Liver (tissue), 3 donors: ENCODE results near the gene MPRIP.

Experiments
- CTCF ChIP-seq: fragments of 150-350 bp; IDR thresholded peaks from 2 replicates; pipeline ENCODE4 v1.5.1; 2017; ENCODE audit warnings: improper control_type of control experiment, low read depth, low read length; ENCODE audit not compliant: missing input control
- EGR1 ChIP-seq, 2 donors: IDR thresholded peaks; 2 replicates each; pipeline ENCODE4 v1.6.1; 2016 to 2018; ENCODE audit warnings: antibody characterized with exemption in 2 of 2, low read depth in 2 of 2
- FOXA2 ChIP-seq: IDR thresholded peaks from 2 replicates; pipeline ENCODE4 v1.6.1; 2016; ENCODE audit warnings: antibody characterized with exemption
- GABPA ChIP-seq, 2 donors: IDR thresholded peaks in 1 of 2; conservative IDR thresholded peaks in 1 of 2; 2 replicates each; pipeline ENCODE4 v1.6.1; 2016; ENCODE audit warnings: antibody characterized with exemption in 2 of 2, mild to moderate bottlenecking in 1 of 2, moderate library complexity in 1 of 2
- HNF4G ChIP-seq: IDR thresholded peaks from 2 replicates; pipeline ENCODE4 v1.6.1; 2016; ENCODE audit warnings: antibody characterized with exemption
- JUND ChIP-seq, 2 donors: IDR thresholded peaks; 2 replicates each; pipeline ENCODE4 v1.6.1; 2016; ENCODE audit warnings: antibody characterized with exemption in 2 of 2
- MAX ChIP-seq: IDR thresholded peaks from 2 replicates; pipeline ENCODE4 v1.6.1; 2016; ENCODE audit warnings: antibody characterized with exemption
- REST ChIP-seq: IDR thresholded peaks from 2 replicates; pipeline ENCODE4 v1.6.1; 2016; ENCODE audit warnings: antibody characterized with exemption, mild to moderate bottlenecking
- RXRA ChIP-seq, 2 donors: IDR thresholded peaks; 2 replicates each; pipeline ENCODE4 v1.6.1; 2017 to 2018; ENCODE audit warnings: antibody characterized with exemption in 2 of 2, mild to moderate bottlenecking in 1 of 2
- TAF1 ChIP-seq: conservative IDR thresholded peaks from 2 replicates; pipeline ENCODE4 v1.6.1; 2016; ENCODE audit warnings: antibody characterized with exemption, mild to moderate bottlenecking
- YY1 ChIP-seq: IDR thresholded peaks from 2 replicates; pipeline ENCODE4 v1.6.1; 2016; ENCODE audit warnings: antibody characterized with exemption, mild to moderate bottlenecking
- ZBTB33 ChIP-seq: IDR thresholded peaks from 2 replicates; pipeline ENCODE4 v1.6.1; 2016; ENCODE audit warnings: antibody characterized with exemption
- donor health status: healthy.
- donor health status: healthy.

GRCh38 chr17:17071531-17072360, 29.5 kb downstream of the MPRIP start:
- TF ChIP-seq CTCF (no peak), JUND (IDR thresholded peaks at IDR 0.05) (no peak), ZBTB33 (no peak), GABPA (IDR thresholded peaks at IDR 0.05 in 1 of 2, conservative IDR thresholded peaks at IDR 0.05 in 1 of 2) (no peak), REST (no peak), FOXA2 (no peak), MAX (no peak), YY1 (no peak), EGR1 (IDR thresholded peaks at IDR 0.05; ENCODE audit: low read depth in 2 of 2) (no peak), RXRA (IDR thresholded peaks at IDR 0.05) (no peak), TAF1 (no peak), HNF4G (no peak)
